LNCAP (cell line): Measurements from ENCODE around the gene LRP8.

ENCODE experiments used
- CTCF ChIP-seq: fragments of 450-650 bp; IDR thresholded peaks from 2 replicates; pipeline ENCODE4 v1.5.1; 2017; ENCODE audit warnings: mild to moderate bottlenecking

LRP8 gene

GRCh38 chr1:53218201-53218600 is 109.7 kb downstream of the LRP8 start:
- no peak for TF ChIP-seq CTCF

- TF ChIP-seq CTCF, result no peak
Measured at GRCh38 chr1:53214376-53214940, 113.4 kb downstream of the LRP8 start.

- TF ChIP-seq CTCF, result no peak
Measured at GRCh38 chr1:53210954-53211353, 116.9 kb downstream of the LRP8 start.

- TF ChIP-seq CTCF, result no peak
Measured at GRCh38 chr1:53210352-53210751, 117.5 kb downstream of the LRP8 start.

GRCh38 chr1:53207726-53208125 is 120.1 kb downstream of the LRP8 start:
- no peak for TF ChIP-seq CTCF

GRCh38 chr1:53206735-53207379 is 121.0 kb downstream of the LRP8 start:
- no peak for TF ChIP-seq CTCF

GRCh38 chr1:53203466-53203865 is 124.4 kb downstream of the LRP8 start:
- TF ChIP-seq CTCF, result no peak

GRCh38 chr1:53198241-53198651 is 129.6 kb downstream of the LRP8 start:
- no peak for TF ChIP-seq CTCF
